Measurements from ENCODE around the gene ARMC7. TPM values are rescaled to one million over a fixed set of nuclear protein-coding genes. Genes with fewer than 3 reads are reported as not detected.

The ARMC7 gene
- total and polyA plus RNA-seq, 2 of the 13 experiments (the other 11 are each of a cell fraction or from before 2014, with no cell fraction given) = 3.9 to 4.2 TPM

- TF ChIP-seq ZHX1 (CRISPR knock-in tag; IDR thresholded peaks at IDR 0.05; ENCODE audit: low read depth) = 0 out of 2 replicates have a peak, but pooled peaks have one; percentile 21
- TF ChIP-seq SMAD9 (CRISPR knock-in tag; IDR thresholded peaks at IDR 0.05) = no peak
- no peak for TF ChIP-seq HINFP (CRISPR knock-in tag; IDR thresholded peaks at IDR 0.05; ENCODE audit: low read depth)
- no peak for TF ChIP-seq CCDC6 (CRISPR knock-in tag; IDR thresholded peaks at IDR 0.05)
- no peak for TF ChIP-seq ZNF430 (CRISPR knock-in tag; IDR thresholded peaks at IDR 0.05)
- TF ChIP-seq TRIM22 (IDR thresholded peaks at IDR 0.05) = no peak
- TF ChIP-seq CBX2 (IDR thresholded peaks at IDR 0.05; ENCODE audit: low read depth, low read length) = no peak
- no peak for TF ChIP-seq CBX2 (CRISPR knock-in tag; IDR thresholded peaks at IDR 0.05; ENCODE audit: low read depth)
- TF ChIP-seq ZNF639 (CRISPR knock-in tag; conservative IDR thresholded peaks at IDR 0.05) = no peak
- TF ChIP-seq ZNF276 (CRISPR knock-in tag; IDR thresholded peaks at IDR 0.05; ENCODE audit: low read depth) = no peak
- TF ChIP-seq XRCC5 (optimal IDR thresholded peaks at IDR 0.05; ENCODE audit: low read length) = peak; percentile 39
- TF ChIP-seq CBX1 (IDR thresholded peaks at IDR 0.05; ENCODE audit: low read depth) = peak; percentile 24
- no peak for TF ChIP-seq ZNF234 (CRISPR knock-in tag; conservative IDR thresholded peaks at IDR 0.05)
- no peak for TF ChIP-seq ZNF576 (CRISPR knock-in tag; IDR thresholded peaks at IDR 0.05)
- no peak for TF ChIP-seq MTF1 (CRISPR knock-in tag; IDR thresholded peaks at IDR 0.05)
- no peak for TF ChIP-seq PHB2 (IDR thresholded peaks at IDR 0.05; ENCODE audit: partially characterized antibody)
- TF ChIP-seq EZH2 (conservative IDR thresholded peaks at IDR 0.05; ENCODE audit: low read depth, low read length) = no peak
These were observed 23.1 kb upstream of the ARMC7 start (continued) for GRCh38 chr17:75086496-75087181.
